CD4-positive, alpha-beta T cell (primary cell): ENCODE results near the gene TRERF1. TPM values are rescaled to one million over a fixed set of nuclear protein-coding genes. Genes with fewer than 3 reads are reported as not detected.

Experiments
- ATAC-seq: fragments of 200-7000 bp; cut with Tn5 transposase; one replicate; pipeline ENCODE4 v1.10.0; 2022; ENCODE audit warnings: mild to moderate bottlenecking; ENCODE audit not compliant: poor library complexity
- CTCF ChIA-PET: fragments of 350-600 bp; sonication (Branson Sonifier 250); formaldehyde crosslinking; loops from one replicate; lab custom pipeline; 2021; ENCODE audit warnings: antibody characterized with exemption, inconsistent platforms; lab: Charles Lee
- POLR2A ChIA-PET: fragments of 350-600 bp; sonication (Branson Sonifier 250); formaldehyde crosslinking; loops from one replicate; lab custom pipeline; 2021; ENCODE audit warnings: antibody characterized with exemption, inconsistent platforms; lab: Charles Lee
- DNase-seq, 14 experiments: peaks; one replicate each; pipeline ENCODE4 v3.0.0-alpha.2; 2013 to 2020; ENCODE audit warnings: mixed read lengths in 2 of 14
- H3K27ac ChIP-seq, 2 donors: one replicate each; pipeline versions ENCODE4 v1.5.1 to v1.7.0; 2013; ENCODE audit warnings: low read length in 2 of 2, low read depth in 1 of 2, mild to moderate bottlenecking in 1 of 2
- H3K27me3 ChIP-seq, 2 experiments: 1 replicate in 1 of 2; 2 replicates in 1 of 2; pipeline versions ENCODE4 v1.6.1 to v1.7.0; 2013; ENCODE audit warnings: low read length in 2 of 2, control low read depth in 1 of 2, mild to moderate bottlenecking in 1 of 2, moderate library complexity in 1 of 2; ENCODE audit not compliant: insufficient read depth in 2 of 2, control insufficient read depth in 1 of 2
- H3K36me3 ChIP-seq: one replicate; pipeline ENCODE4 v1.6.1; 2013; ENCODE audit warnings: low read length, control low read depth; ENCODE audit not compliant: insufficient read depth
- H3K4me1 ChIP-seq: one replicate; pipeline ENCODE4 v1.6.1; 2013; ENCODE audit warnings: low read length, control low read depth; ENCODE audit not compliant: insufficient read depth
- H3K4me3 ChIP-seq: one replicate; pipeline ENCODE4 v1.5.1; 2013; ENCODE audit warnings: mild to moderate bottlenecking, low read length, moderate library complexity
- H3K9me3 ChIP-seq, 2 experiments: 1 replicate in 1 of 2; 2 replicates in 1 of 2; pipeline versions ENCODE4 v1.6.1 to v1.7.0; 2013; ENCODE audit warnings: low read length in 2 of 2, mild to moderate bottlenecking in 2 of 2, control low read depth in 1 of 2, moderate library complexity in 1 of 2; ENCODE audit not compliant: control insufficient read depth in 1 of 2, insufficient read depth in 1 of 2
- H3K27ac Mint-ChIP-seq: one replicate; pipeline ENCODE4 v1.8.0; 2020; ENCODE audit warnings: mixed read lengths
- H3K27me3 Mint-ChIP-seq: one replicate; pipeline ENCODE4 v1.8.0; 2021; ENCODE audit warnings: mixed read lengths
- H3K36me3 Mint-ChIP-seq: one replicate; pipeline ENCODE4 v1.8.0; 2021; ENCODE audit warnings: low read depth, mixed read lengths
- H3K4me1 Mint-ChIP-seq: one replicate; pipeline ENCODE4 v1.8.0; 2021; ENCODE audit warnings: low read depth, mixed read lengths
- H3K4me3 Mint-ChIP-seq: one replicate; pipeline ENCODE4 v1.8.0; 2020; ENCODE audit warnings: mild to moderate bottlenecking, mixed read lengths
- H3K9me3 Mint-ChIP-seq: one replicate; pipeline ENCODE4 v1.8.0; 2020; ENCODE audit warnings: mixed read lengths
- CTCF ChIP-seq: fragments of 200-600 bp; IDR thresholded peaks from one replicate; pipeline ENCODE4 v1.8.0; 2022; ENCODE audit warnings: antibody characterized with exemption, mild to moderate bottlenecking
- intact Hi-C, 2 experiments: fragments of 100-400 bp; cut with DNase I in 1 of 2; cut with micrococcal nuclease in 1 of 2; formaldehyde crosslinking; loops; one replicate each; pipeline versions ENCODE4 v1.15.1 to v1.9.0; 2023 to 2025; cut with DNase I, micrococcal nuclease
- total RNA-seq, 174 experiments: library from RNA in 2 of 174; stranded (reverse) in 2 of 174; gene quantifications; one replicate each; pipeline ENCODE4 v1.2.3 and lab custom pipeline; 2021 to 2026

The TRERF1 gene
- total RNA-seq, 2 experiments from 2014 or later: 31.0 to 31.7 TPM

GRCh38 chr6:42259286-42259685, 192.4 kb downstream of the TRERF1 start:
- H3K27me3 ChIP-seq: no peaks in the 10 kb centered on the region
- H3K4me1 Mint-ChIP-seq: peaks cover 7% of the 10 kb centered on the region
- ChIA-PET CTCF (interaction anchor here (4.6 kb wide), 1 partner anchor 288 kb away, joined by 44 read pairs; no protein-coding TSS in a partner anchor), POLR2A (interaction anchor here (1.2 kb wide), 1 partner anchor 292 kb away, joined by 3 read pairs; no protein-coding TSS in a partner anchor)
- H3K27me3 Mint-ChIP-seq: no peaks in the 10 kb centered on the region
- no peak overlapping the region for H3K4me3 ChIP-seq
- no peak for TF ChIP-seq CTCF
- no peak overlapping the region for H3K27ac ChIP-seq
- H3K27ac Mint-ChIP-seq: no peak overlapping the region
- DNase-seq (no peak), ATAC-seq (no peak)
- no peaks in the 10 kb centered on the region for H3K9me3 ChIP-seq
- no peaks in the 10 kb centered on the region for H3K9me3 Mint-ChIP-seq
- H3K4me3 Mint-ChIP-seq: no peak overlapping the region
- peaks cover 76% of the 10 kb centered on the region for H3K36me3 Mint-ChIP-seq
- intact Hi-C loops: no loop called here
- H3K4me1 ChIP-seq: no peaks in the 10 kb centered on the region
- peaks cover 51% of the 10 kb centered on the region for H3K36me3 ChIP-seq

- H3K4me3 ChIP-seq: no peak overlapping the region
- no peak for TF ChIP-seq CTCF
- intact Hi-C loops: no loop called here
- no peaks in the 10 kb centered on the region for H3K4me1 ChIP-seq
- Mint-ChIP-seq H3K27me3 (no peaks in the 10 kb centered on the region), H3K4me1 (peaks cover 7% of the 10 kb centered on the region), H3K36me3 (peaks cover 79% of the 10 kb centered on the region), H3K4me3 (no peak overlapping the region), H3K27ac (no peak overlapping the region), H3K9me3 (no peaks in the 10 kb centered on the region)
- H3K9me3 ChIP-seq: no peaks in the 10 kb centered on the region
- H3K27ac ChIP-seq: no peak overlapping the region
- CTCF ChIA-PET: no interaction called here
- no peaks in the 10 kb centered on the region for H3K27me3 ChIP-seq
- peaks cover 60% of the 10 kb centered on the region for H3K36me3 ChIP-seq
- ATAC-seq (no peak), DNase-seq (no peak)
- POLR2A ChIA-PET: no interaction called here
Measured at GRCh38 chr6:42257614-42258013, 194.1 kb downstream of the TRERF1 start.

- Mint-ChIP-seq H3K9me3 (no peaks in the 10 kb centered on the region), H3K27ac (no peak overlapping the region), H3K4me1 (peaks cover 7% of the 10 kb centered on the region), H3K36me3 (peaks cover 82% of the 10 kb centered on the region), H3K27me3 (no peaks in the 10 kb centered on the region), H3K4me3 (no peak overlapping the region)
- Histone ChIP-seq H3K9me3 (no peaks in the 10 kb centered on the region), H3K36me3 (peaks cover 66% of the 10 kb centered on the region), H3K4me3 (no peak overlapping the region), H3K4me1 (no peaks in the 10 kb centered on the region), H3K27me3 (no peaks in the 10 kb centered on the region), H3K27ac (no peak overlapping the region)
- no peak for ATAC-seq
- intact Hi-C loops: no loop called here
- ChIA-PET POLR2A (interaction anchor here (0.5 kb wide), 1 partner anchor 29 kb away, joined by 3 read pairs; no protein-coding TSS in a partner anchor), CTCF (no interaction called here)
- no peak for TF ChIP-seq CTCF
- DNase-seq: no peak
Measured at GRCh38 chr6:42257063-42257462, 194.7 kb downstream of the TRERF1 start.
